AG10803 (cell line): Measurements from ENCODE around the gene CCDC40.
A peak's percentile ranks its signal among the peaks of the same experiment; 100 is the strongest.

Source experiments
- DNase-seq: peaks from one replicate; pipeline ENCODE4 v3.0.0; 2010; ENCODE audit warnings: low read depth
- H3K4me3 ChIP-seq: 2 replicates; pipeline ENCODE4 v1.5.1; 2011; ENCODE audit warnings: mild to moderate bottlenecking, low read length, control low read depth
- CTCF ChIP-seq: conservative IDR thresholded peaks from 2 replicates; pipeline ENCODE4 v1.5.1; 2011; ENCODE audit warnings: mild to moderate bottlenecking, low read length, control low read depth, inconsistent platforms

The CCDC40 gene

GRCh38 chr17:80072410-80072809 lies 36.0 kb downstream of the CCDC40 start:
- no peak for TF ChIP-seq CTCF
- DNase-seq = no peak
- no peak overlapping the region for H3K4me3 ChIP-seq

GRCh38 chr17:80080081-80080480 lies 43.6 kb downstream of the CCDC40 start:
- DNase-seq = peak; percentile 27
- TF ChIP-seq CTCF = no peak
- H3K4me3 ChIP-seq = no peak overlapping the region

GRCh38 chr17:80081596-80081995 lies 45.2 kb downstream of the CCDC40 start:
- no peak for TF ChIP-seq CTCF
- no peak for DNase-seq
- no peak overlapping the region for H3K4me3 ChIP-seq

- DNase-seq = peak; percentile 71
- H3K4me3 ChIP-seq = peak overlapping the region; percentile 31; the same call in 1 of the 2 replicates
- peak; percentile 79 for TF ChIP-seq CTCF
Measured at GRCh38 chr17:80082403-80083135, 46.1 kb downstream of the CCDC40 start.

GRCh38 chr17:80083136-80083661 lies 46.8 kb downstream of the CCDC40 start:
- H3K4me3 ChIP-seq = no peak overlapping the region
- DNase-seq = no peak
- TF ChIP-seq CTCF = no peak

GRCh38 chr17:80084773-80085172 lies 48.3 kb downstream of the CCDC40 start:
- no peak for TF ChIP-seq CTCF
- DNase-seq = no peak

GRCh38 chr17:80086081-80086480 lies 49.6 kb downstream of the CCDC40 start:
- DNase-seq = no peak

More at GRCh38 chr17:80084773-80085172, 48.3 kb downstream of the CCDC40 start:
- H3K4me3 ChIP-seq = no peak overlapping the region

More at GRCh38 chr17:80086081-80086480, 49.6 kb downstream of the CCDC40 start:
- no peak for TF ChIP-seq CTCF
- H3K4me3 ChIP-seq = no peak overlapping the region
